GM19324 (cell line): ENCODE results near the gene RPTOR.

Source experiments
- ATAC-seq: cut with Tn5 transposase; IDR thresholded peaks from one replicate; pipeline ENCODE4 v1.9.1; 2021; ENCODE audit warnings: mild to moderate bottlenecking, moderate library complexity; ENCODE audit not compliant: unreplicated experiment, low FRiP score

The RPTOR gene

GRCh38 chr17:80947200-80947940 lies 402.7 kb downstream of the RPTOR start:
- ATAC-seq: no peak

DNA sequence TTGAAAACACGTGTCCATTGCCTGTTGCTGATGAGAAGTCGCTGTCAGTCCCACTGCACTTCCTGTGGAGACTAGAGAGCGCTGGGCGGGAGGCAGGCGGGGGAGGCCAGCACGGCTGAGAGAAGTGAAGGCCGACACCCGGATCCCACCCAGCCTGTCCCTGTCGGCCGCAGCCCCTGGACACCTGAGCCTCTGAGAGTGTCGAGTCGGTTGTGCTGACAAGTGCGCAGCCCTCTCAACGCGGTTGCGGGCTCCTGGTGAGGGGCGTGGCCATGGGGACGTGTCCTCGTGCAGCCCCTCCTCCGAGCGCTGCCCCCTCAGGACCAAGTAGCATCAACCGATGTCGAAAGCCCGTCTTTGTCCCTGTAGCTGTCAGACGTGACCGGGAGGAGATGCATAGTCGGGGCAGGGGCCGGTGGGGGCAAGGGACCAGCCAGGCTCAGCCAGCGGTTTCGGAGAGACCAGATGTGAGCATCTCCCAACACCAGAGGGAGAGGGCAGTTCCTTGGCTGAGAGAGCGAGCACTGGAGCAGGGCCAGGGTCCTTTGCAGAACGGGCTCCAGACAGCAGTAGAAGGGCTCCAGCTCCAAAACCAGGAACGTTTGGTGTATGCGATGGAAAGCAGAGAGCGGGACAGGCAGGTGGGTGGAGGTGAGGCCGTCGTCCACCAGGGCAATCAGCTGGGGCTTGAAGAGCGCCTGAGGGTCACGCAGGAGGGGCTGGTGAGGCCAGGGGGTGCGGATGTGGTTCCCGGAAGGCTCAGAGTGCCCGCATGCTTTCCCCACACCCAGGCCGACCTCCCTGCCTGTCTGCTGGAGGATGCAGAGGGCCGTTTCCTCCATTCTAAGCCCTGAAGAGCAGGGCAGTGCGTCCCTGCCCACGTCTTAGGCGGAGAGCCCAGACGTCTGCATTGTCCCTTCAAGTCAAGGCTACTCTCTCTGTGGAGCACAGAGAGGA lies 403.7 kb downstream of the RPTOR start:
- ATAC-seq: no peak

DNA sequence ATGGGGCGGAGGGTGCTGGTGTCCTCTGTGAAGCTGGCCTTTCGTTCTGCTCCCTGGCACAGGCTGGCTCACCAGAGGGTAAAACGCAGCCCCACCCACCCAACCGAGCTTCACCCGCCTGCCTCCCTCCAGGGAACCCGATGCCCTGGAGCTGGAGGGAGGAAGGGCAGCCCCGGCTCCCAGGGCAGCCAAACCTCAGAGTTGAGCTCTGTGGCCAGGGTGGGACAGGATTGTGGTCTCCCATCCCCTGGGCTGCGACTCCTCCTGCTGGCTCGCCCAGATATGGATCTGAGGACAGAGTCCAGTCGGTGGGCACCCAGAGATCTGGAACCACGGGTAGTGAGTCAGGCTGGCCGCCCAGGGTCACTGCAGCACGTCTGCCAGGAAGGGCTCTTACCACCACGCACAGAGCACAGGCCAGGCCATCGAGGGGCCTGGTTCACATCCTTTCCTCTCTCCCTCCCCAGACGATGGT lies 404.4 kb downstream of the RPTOR start:
- ATAC-seq: no peak

- ATAC-seq: no peak
Measured at GRCh38 chr17:80949451-80950421, 405.1 kb downstream of the RPTOR start.

DNA sequence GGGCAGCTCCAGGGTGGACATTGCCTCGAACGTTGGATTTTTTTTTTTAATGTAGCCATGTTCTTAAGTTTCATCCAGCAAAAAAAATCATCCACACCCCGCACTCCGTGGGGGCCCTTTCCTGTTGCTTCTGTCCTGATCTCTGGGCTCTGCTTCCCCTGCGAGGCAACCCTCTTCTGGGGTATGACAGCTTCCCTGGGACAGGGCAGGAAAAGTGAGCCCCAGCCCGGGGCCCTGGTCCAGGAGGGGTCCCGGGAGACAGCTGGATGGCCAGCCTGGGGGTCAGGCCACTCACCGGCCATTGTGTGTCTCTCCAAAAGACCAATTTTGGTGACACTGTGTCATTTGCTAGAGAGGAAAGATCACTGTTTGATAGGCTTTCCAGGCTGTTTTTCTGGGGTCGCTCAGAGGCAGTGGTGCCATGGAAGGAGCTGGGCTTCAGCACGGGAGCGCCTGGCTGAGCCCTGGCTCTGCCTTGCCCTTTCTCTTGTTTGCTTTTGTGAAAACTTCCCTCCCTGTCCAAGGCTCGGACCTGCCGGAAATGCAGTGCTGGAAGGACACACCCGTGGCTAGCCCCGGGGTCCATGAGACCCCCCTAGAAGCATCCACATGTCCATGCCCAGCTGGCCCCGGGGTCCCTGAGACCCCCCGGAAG lies 406.0 kb downstream of the RPTOR start:
- ATAC-seq: no peak

- no peak for ATAC-seq
Measured at GRCh38 chr17:80951121-80952090, 406.8 kb downstream of the RPTOR start.

DNA sequence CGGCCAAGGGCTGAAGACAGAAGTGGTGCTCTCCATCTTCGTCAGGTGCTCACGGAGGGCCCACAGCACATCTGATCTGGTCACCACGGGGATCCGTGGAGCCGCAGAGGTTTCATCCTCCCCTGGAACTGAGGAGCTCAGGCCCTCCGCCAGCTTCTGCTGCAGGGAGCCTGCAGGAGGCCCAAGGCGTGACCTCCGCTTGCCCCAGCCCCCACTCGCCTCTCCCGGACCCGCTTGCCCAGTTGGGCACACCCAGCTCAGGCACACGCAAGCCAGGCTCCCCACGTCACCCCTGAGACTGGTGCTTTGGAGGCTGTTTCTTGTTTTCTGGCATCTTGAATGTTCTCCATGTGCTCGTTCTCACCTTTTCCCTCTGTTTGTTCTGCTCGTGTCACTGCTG lies 407.7 kb downstream of the RPTOR start:
- ATAC-seq: no peak

DNA sequence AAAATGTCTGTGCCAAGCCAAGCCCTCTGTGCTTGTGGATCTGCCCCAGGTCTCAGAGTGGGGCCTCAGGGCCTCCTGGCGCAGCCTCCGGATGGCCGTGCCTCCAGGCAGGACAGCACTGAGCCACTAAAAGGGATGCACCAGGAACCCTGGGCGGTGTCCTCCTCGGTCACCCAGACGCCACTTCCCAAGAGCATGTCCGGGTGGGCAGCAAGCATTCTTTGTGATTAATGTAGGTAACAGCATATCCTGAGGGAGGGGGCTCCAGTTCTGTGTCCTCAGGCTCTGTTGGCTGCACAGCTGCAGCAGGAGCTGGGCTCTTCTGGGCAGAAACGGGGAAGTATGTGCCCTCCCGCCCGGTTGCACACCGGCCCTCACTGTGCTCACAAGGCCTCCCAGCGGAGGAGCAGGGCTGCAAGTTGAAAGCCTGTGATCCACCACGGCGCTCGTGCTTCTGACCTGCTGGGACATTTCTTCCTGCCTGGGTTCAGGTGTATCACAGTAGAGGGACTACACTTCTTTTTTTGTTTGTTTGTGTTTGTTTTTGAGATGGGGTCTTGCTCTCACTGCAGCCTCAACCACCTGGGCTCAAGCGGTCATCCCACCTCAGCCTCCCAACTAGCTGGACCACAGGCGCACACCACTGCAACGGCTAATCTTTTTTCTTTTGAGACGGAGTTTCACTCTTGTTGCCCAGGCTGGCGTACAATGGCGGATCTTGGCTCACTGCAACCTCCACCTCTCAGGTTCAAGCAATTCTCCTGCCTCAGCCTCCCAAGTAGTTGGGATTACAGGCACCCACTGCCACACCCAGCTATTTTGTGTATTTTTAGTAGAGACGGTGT lies 409.1 kb downstream of the RPTOR start:
- no peak for ATAC-seq

DNA sequence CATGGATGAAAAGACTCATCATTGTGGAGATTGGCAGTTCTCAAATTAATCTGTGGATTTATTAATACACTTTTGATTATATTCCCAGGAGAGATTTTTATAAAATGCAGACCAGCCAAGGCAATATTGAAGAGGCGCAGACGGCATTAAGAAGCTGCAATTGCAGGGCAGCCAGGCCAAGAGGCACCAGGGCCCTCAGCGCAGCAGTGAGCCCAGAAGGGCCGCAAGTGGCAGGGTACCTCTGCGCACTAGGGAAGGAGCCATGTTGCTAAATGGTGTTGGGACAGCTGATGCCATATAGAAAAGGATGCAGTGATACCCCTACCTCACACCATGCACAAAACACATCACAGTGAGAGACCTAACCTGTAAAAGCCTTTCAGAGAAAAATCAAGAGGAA lies 410.4 kb downstream of the RPTOR start:
- ATAC-seq: no peak

GRCh38 chr17:80955671-80956280 lies 411.1 kb downstream of the RPTOR start:
- ATAC-seq: no peak

DNA sequence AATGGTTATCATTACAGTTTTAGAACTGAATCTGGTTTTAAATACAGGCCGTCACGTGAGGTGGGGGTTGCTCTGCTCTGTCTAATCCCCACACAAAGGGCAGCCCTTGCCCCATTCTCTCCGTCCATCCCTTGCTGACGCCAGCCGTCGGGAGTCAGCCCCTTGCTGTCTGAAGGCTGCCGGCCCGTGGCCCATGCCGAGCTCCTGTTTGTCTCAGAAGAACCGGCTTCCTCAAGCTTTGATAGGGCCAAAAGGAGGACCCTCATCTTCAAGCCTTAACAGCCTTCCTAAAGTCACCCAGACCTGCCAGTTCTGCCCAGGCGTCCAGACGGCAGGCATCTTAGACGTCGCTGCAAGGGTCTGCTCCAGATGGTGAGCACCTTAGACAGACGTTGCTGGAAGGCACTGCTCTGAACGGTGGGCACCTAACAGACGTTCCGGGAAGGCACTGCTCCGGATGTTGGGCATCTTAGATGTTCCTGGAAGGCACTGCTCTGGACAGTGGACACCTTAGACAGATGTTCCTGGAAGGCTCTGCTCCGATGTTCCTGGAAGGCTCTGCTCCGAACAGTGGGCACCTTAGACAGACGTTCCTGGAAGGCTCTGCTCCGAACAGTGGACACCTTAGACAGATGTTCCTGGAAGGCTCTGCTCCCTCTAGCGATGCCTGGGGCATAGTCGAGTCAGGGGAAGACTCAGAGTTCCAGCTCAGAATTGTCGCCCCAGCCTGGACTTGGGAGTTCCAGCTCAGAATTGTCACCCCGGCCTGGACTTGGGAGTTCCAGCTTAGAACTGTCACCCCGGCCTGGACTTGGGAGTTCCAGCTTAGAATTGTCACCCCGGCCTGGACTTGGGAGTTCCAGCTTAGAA lies 411.9 kb downstream of the RPTOR start:
- no peak for ATAC-seq

DNA sequence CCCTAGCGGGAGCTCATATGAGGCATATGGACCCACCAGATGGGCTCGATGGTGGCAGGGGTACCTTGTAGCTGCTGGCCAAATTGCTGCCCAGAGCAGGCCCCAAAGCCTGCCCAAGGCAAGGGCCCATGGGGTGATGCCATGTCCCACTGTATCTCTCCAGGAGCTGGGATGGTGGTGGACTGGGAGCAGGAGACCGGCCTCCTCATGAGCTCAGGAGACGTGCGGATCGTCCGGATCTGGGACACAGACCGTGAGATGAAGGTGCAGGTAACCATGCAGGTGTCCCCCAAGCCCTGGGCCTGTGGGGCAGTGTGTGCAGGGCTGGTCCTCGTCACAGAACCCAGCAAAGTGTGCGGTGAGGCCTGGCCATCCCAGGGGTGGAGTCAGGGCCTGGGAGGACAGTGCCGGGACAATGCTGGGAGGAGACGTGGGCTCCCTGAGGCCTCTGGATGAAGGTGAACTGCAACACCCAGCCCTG lies 412.9 kb downstream of the RPTOR start:
- no peak for ATAC-seq

GRCh38 chr17:80959330-80960036 lies 414.8 kb downstream of the RPTOR start:
- ATAC-seq: no peak

DNA sequence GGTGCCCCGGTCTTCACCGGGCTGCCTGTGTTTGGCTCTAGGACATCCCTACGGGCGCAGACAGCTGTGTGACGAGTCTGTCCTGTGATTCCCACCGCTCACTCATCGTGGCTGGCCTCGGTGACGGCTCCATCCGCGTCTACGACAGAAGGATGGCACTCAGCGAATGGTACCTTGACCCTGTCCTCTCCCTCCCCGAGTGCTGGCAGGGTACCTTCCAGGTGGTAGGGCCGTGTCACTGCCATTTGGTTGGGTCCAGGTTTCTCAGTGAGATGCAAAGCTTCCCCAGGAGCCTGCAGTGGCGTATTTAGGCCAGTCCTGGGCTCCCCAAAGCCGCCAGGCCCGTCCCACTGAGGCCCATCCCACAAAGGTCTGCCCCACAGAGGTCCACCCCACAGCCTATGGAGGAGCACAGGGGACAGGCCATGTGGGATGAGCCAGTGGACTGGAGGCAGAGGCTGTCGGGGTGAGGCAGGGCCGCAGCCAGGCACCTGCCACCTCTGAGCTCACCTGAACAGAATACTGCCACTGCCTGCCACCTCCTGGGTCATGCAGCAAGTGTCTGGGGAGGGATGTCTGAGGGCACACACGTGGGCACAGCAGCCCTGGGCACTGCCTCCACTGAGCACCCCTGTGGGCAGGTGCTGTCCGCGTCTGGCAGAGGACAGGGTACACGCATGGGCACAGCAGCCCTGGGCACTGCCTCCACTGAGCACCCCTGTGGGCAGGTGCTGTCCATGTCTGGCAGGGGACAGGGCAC lies 415.6 kb downstream of the RPTOR start:
- no peak for ATAC-seq
